Forelimb muscle (tissue), 1 donor: ENCODE data around the gene NASP. TPM values are rescaled to one million over a fixed set of nuclear protein-coding genes. Genes with fewer than 3 reads are reported as not detected.

Experiments
- DNase-seq: peaks from one replicate; pipeline ENCODE4 v3.0.0-alpha.2; 2013; ENCODE audit warnings: low read depth
- polyA plus RNA-seq: library from polyadenylated mRNA; unstranded; fragments of 120-200 nt; gene quantifications from one replicate; pipeline ENCODE4 v1.2.1, GENCODE V29; 2013; ENCODE audit not compliant: insufficient read length

The NASP gene
- polyA plus RNA-seq, 1 donor: 141 TPM

GRCh38 chr1:45667321-45668111, 83.7 kb downstream of the NASP start:
- no peak for DNase-seq

Other genes with a start within 250 kb of the NASP start
- gene TOE1, start 243.9 kb upstream of the NASP start, polyA plus RNA-seq: 6.0 TPM
- 16.9 TPM for gene MUTYH, start 243.6 kb upstream of the NASP start, polyA plus RNA-seq
- gene TESK2, start 92.9 kb upstream of the NASP start, polyA plus RNA-seq: 1.9 TPM
- gene CCDC163, start 84.0 kb upstream of the NASP start, polyA plus RNA-seq: 2.1 TPM
- gene MMACHC, start 83.7 kb upstream of the NASP start, polyA plus RNA-seq: 7.5 TPM
- 142 TPM for gene PRDX1, start 62.2 kb upstream of the NASP start, polyA plus RNA-seq
- gene AKR1A1, start 33.2 kb upstream of the NASP start, polyA plus RNA-seq: 73.4 TPM
- 1.4 TPM for gene CCDC17, start 40.0 kb downstream of the NASP start, polyA plus RNA-seq
- 62.6 TPM for gene GPBP1L1, start 102.5 kb downstream of the NASP start, polyA plus RNA-seq
- 28.2 TPM for gene TMEM69, start 104.1 kb downstream of the NASP start, polyA plus RNA-seq
- 18.0 TPM for gene IPP, start 166.6 kb downstream of the NASP start, polyA plus RNA-seq
- gene MAST2, start 219.6 kb downstream of the NASP start, polyA plus RNA-seq: 82.9 TPM